T-cell (primary cell): Measurements from ENCODE around the gene USH2A. TPM values are rescaled to one million over a fixed set of nuclear protein-coding genes. Genes with fewer than 3 reads are reported as not detected.

Source experiments
- ATAC-seq, 4 experiments: fragments of 200-7000 bp in 3 of 4; fragments of 150-1000 bp in 1 of 4; cut with Tn5 transposase; replicated peaks in 1 of 4; 1 replicate in 3 of 4; 2 replicates in 1 of 4; pipeline ENCODE4 v1.10.0; 2021; ENCODE audit warnings: moderate library complexity in 3 of 4, mild to moderate bottlenecking in 2 of 4, moderate number of reproducible peaks in 1 of 4
- CTCF ChIA-PET, 2 donors: fragments of 300-600 bp; sonication (Branson Sonifier 250); formaldehyde crosslinking; loops; one replicate each; lab custom pipeline; 2022; ENCODE audit warnings: antibody characterized with exemption in 2 of 2; lab: Charles Lee
- POLR2A ChIA-PET, 2 donors: fragments of 300-600 bp; sonication (Branson Sonifier 250); formaldehyde crosslinking; loops; one replicate each; lab custom pipeline; 2022; ENCODE audit warnings: antibody characterized with exemption in 2 of 2; lab: Charles Lee
- DNase-seq, 35 experiments: peaks; one replicate each; pipeline versions ENCODE4 v3.0.0 to v3.0.0-alpha.2; 2013 to 2023
- H3K27ac ChIP-seq: one replicate; pipeline ENCODE4 v1.5.1; 2013; ENCODE audit warnings: low read length
- H3K27me3 ChIP-seq, 2 experiments: replicated peaks in 1 of 2; 1 replicate in 1 of 2; 2 replicates in 1 of 2; pipeline versions ENCODE4 v1.6.1 to v1.7.0; 2013; ENCODE audit warnings: low read length in 1 of 2, mixed read lengths in 1 of 2; ENCODE audit not compliant: control insufficient read depth in 2 of 2, insufficient read depth in 2 of 2; ENCODE audit errors: extremely low read depth in 1 of 2
- H3K36me3 ChIP-seq, 2 donors: 1 replicate in 1 of 2; 2 replicates in 1 of 2; pipeline versions ENCODE4 v1.6.1 to v1.7.0; 2013; ENCODE audit warnings: low read length in 1 of 2; ENCODE audit not compliant: control insufficient read depth in 2 of 2, insufficient read depth in 1 of 2; ENCODE audit errors: extremely low read depth in 1 of 2
- H3K4me1 ChIP-seq, 2 experiments: 1 replicate in 1 of 2; 2 replicates in 1 of 2; pipeline versions ENCODE4 v1.6.1 to v1.7.0; 2013; ENCODE audit warnings: low read length in 2 of 2, mixed read lengths in 1 of 2; ENCODE audit not compliant: insufficient read depth in 2 of 2, control insufficient read depth in 1 of 2; ENCODE audit errors: extremely low read depth in 1 of 2
- H3K4me3 ChIP-seq, 2 donors: 1 replicate in 1 of 2; 2 replicates in 1 of 2; pipeline versions ENCODE4 v1.5.1 to v1.7.0; 2013; ENCODE audit warnings: mild to moderate bottlenecking in 2 of 2, low read length in 1 of 2, moderate library complexity in 1 of 2; ENCODE audit not compliant: control insufficient read depth in 1 of 2; ENCODE audit errors: extremely low read depth in 1 of 2
- H3K9me3 ChIP-seq: 2 replicates; pipeline ENCODE4 v1.7.0; 2013
- H3K27ac Mint-ChIP-seq, 2 donors: one replicate each; pipeline ENCODE4 v1.8.0; 2020 to 2021; ENCODE audit warnings: mild to moderate bottlenecking in 2 of 2, mixed read lengths in 2 of 2
- H3K27me3 Mint-ChIP-seq, 2 donors: one replicate each; pipeline ENCODE4 v1.8.0; 2021 to 2022; ENCODE audit warnings: mixed read lengths in 2 of 2
- H3K36me3 Mint-ChIP-seq: one replicate; pipeline ENCODE4 v1.8.0; 2021; ENCODE audit warnings: mixed read lengths
- H3K4me1 Mint-ChIP-seq, 3 donors: one replicate each; pipeline ENCODE4 v1.8.0; 2020 to 2022; ENCODE audit warnings: mixed read lengths in 3 of 3, mild to moderate bottlenecking in 1 of 3
- H3K4me3 Mint-ChIP-seq, 3 donors: one replicate each; pipeline ENCODE4 v1.8.0; 2020 to 2022; ENCODE audit warnings: mild to moderate bottlenecking in 3 of 3, mixed read lengths in 3 of 3, moderate library complexity in 3 of 3
- H3K9me3 Mint-ChIP-seq, 3 donors: one replicate each; pipeline ENCODE4 v1.8.0; 2020 to 2022; ENCODE audit warnings: mixed read lengths in 3 of 3
- WGBS: methylation state at CpG from one replicate; pipeline ENCODE4 v1.1.5; 2013; ENCODE audit warnings: missing lambda C conversion rate; ENCODE audit not compliant: insufficient coverage; 5-methylcytosine and 5-hydroxymethylcytosine counted together
- total RNA-seq, 35 experiments: library from RNA in 6 of 35; stranded (reverse) in 6 of 35; fragments of 120-200 nt in 1 of 35; gene quantifications; one replicate each; pipeline versions ENCODE4 v1.2.1 to v1.2.4 and lab custom pipeline; 2013 to 2026

USH2A gene
- total RNA-seq, 5 donors from 2014 or later (not counting 1 experiment from before 2014, with no cell fraction given) = not detected

DNA sequence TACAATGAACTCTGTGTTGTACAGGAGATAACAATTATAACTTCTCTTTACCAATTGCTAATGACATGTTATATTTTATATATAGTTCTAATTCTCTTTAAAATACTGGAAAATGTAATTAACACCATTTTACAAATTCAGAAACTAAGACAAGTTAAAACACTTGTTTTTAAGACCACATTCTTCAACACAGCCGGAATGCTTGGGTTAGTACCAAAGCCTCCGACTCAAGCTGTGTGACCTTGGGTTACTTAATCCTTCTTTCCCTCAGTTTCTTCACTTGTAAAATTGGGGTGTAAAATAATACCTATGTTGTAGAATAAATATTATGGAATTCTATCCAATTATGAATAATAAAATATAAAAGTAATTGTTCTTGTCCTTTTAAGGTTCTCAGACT is 378.7 kb downstream of the USH2A start:
- H3K27me3 Mint-ChIP-seq = no peaks in the 10 kb centered on the region
- Histone ChIP-seq H3K4me1 (no peaks in the 10 kb centered on the region), H3K9me3 (no peaks in the 10 kb centered on the region), H3K27ac (no peak overlapping the region), H3K4me3 (no peak overlapping the region), H3K36me3 (no peaks in the 10 kb centered on the region), H3K27me3 (no peaks in the 10 kb centered on the region)
- no peaks in the 10 kb centered on the region for H3K36me3 Mint-ChIP-seq
- H3K9me3 Mint-ChIP-seq = peaks cover 8 to 16% (median 12%) of the 10 kb centered on the region in 3 donors
- H3K27ac Mint-ChIP-seq = no peak overlapping the region
- H3K4me3 Mint-ChIP-seq = no peak overlapping the region
- ChIA-PET CTCF (no interaction called here), POLR2A (no interaction called here)
- WGBS = no CpG with 5 or more reads among the region's 2 CpGs
- ATAC-seq = no peak
- H3K4me1 Mint-ChIP-seq = no peaks in the 10 kb centered on the region
- DNase-seq = no peak

GRCh38 chr1:216034506-216034905 is 388.7 kb downstream of the USH2A start:
- WGBS = no CpG with 5 or more reads among the region's 3 CpGs
- H3K9me3 ChIP-seq = no peaks in the 10 kb centered on the region
- Mint-ChIP-seq H3K4me3 (no peak overlapping the region), H3K9me3 (peaks cover 9 to 16% (median 15%) of the 10 kb centered on the region in 3 donors), H3K27ac (no peak overlapping the region), H3K4me1 (no peaks in the 10 kb centered on the region), H3K36me3 (no peaks in the 10 kb centered on the region), H3K27me3 (no peaks in the 10 kb centered on the region)
- H3K27ac ChIP-seq = no peak overlapping the region
- POLR2A ChIA-PET = no interaction called here
- H3K4me1 ChIP-seq = no peaks in the 10 kb centered on the region
- CTCF ChIA-PET = no interaction called here
- H3K27me3 ChIP-seq = no peaks in the 10 kb centered on the region
- ATAC-seq (no peak), DNase-seq (no peak)
- no peak overlapping the region for H3K4me3 ChIP-seq
- no peaks in the 10 kb centered on the region for H3K36me3 ChIP-seq

- ATAC-seq = no peak
- Mint-ChIP-seq H3K36me3 (no peaks in the 10 kb centered on the region), H3K4me1 (no peaks in the 10 kb centered on the region), H3K4me3 (no peak overlapping the region), H3K9me3 (peaks cover 9 to 14% (median 13%) of the 10 kb centered on the region in 3 donors), H3K27me3 (no peaks in the 10 kb centered on the region), H3K27ac (no peak overlapping the region)
- ChIA-PET POLR2A (no interaction called here), CTCF (no interaction called here)
- Histone ChIP-seq H3K36me3 (no peaks in the 10 kb centered on the region), H3K4me1 (no peaks in the 10 kb centered on the region), H3K9me3 (no peaks in the 10 kb centered on the region), H3K4me3 (no peak overlapping the region), H3K27ac (no peak overlapping the region), H3K27me3 (no peaks in the 10 kb centered on the region)
- no peak for DNase-seq
Measured at GRCh38 chr1:216032961-216033614, 390.2 kb downstream of the USH2A start.

- no peaks in the 10 kb centered on the region for H3K4me1 Mint-ChIP-seq
- Histone ChIP-seq H3K27me3 (no peaks in the 10 kb centered on the region), H3K4me3 (no peak overlapping the region), H3K27ac (no peak overlapping the region), H3K4me1 (no peaks in the 10 kb centered on the region), H3K36me3 (no peaks in the 10 kb centered on the region), H3K9me3 (no peaks in the 10 kb centered on the region)
- CTCF ChIA-PET = no interaction called here
- no peaks in the 10 kb centered on the region for H3K27me3 Mint-ChIP-seq
- H3K4me3 Mint-ChIP-seq = no peak overlapping the region
- no peak overlapping the region for H3K27ac Mint-ChIP-seq
- peaks cover 8 to 9% (median 9%) of the 10 kb centered on the region in 3 donors for H3K9me3 Mint-ChIP-seq
- POLR2A ChIA-PET = no interaction called here
- DNase-seq (no peak), ATAC-seq (no peak)
- H3K36me3 Mint-ChIP-seq = no peaks in the 10 kb centered on the region
- 86% methylated on average over 1 of the region's 1 CpG for WGBS
Measured at GRCh38 chr1:216032284-216032683, 391.0 kb downstream of the USH2A start.

- Histone ChIP-seq H3K27ac (no peak overlapping the region), H3K4me1 (no peaks in the 10 kb centered on the region), H3K4me3 (no peak overlapping the region), H3K27me3 (no peaks in the 10 kb centered on the region), H3K9me3 (no peaks in the 10 kb centered on the region), H3K36me3 (no peaks in the 10 kb centered on the region)
- ChIA-PET CTCF (no interaction called here), POLR2A (no interaction called here)
- Mint-ChIP-seq H3K27ac (no peak overlapping the region), H3K4me1 (no peaks in the 10 kb centered on the region), H3K36me3 (no peaks in the 10 kb centered on the region), H3K9me3 (peaks cover 4 to 13% (median 9%) of the 10 kb centered on the region in 3 donors), H3K27me3 (no peaks in the 10 kb centered on the region), H3K4me3 (no peak overlapping the region)
- ATAC-seq (no peak), DNase-seq (no peak)
- WGBS = no CpG with 5 or more reads among the region's 1 CpG
Measured at GRCh38 chr1:216028631-216029030, 394.6 kb downstream of the USH2A start.

- POLR2A ChIA-PET = no interaction called here
- Mint-ChIP-seq H3K36me3 (no peaks in the 10 kb centered on the region), H3K4me3 (no peak overlapping the region), H3K27ac (no peak overlapping the region), H3K4me1 (no peaks in the 10 kb centered on the region), H3K27me3 (no peaks in the 10 kb centered on the region), H3K9me3 (peaks cover 3 to 20% (median 13%) of the 10 kb centered on the region in 3 donors)
- CTCF ChIA-PET = no interaction called here
- ATAC-seq (no peak), DNase-seq (no peak)
- H3K4me3 ChIP-seq = no peak overlapping the region
- WGBS = no CpG with 5 or more reads among the region's 2 CpGs
- H3K4me1 ChIP-seq = no peaks in the 10 kb centered on the region
- no peaks in the 10 kb centered on the region for H3K27me3 ChIP-seq
- H3K27ac ChIP-seq = no peak overlapping the region
- H3K9me3 ChIP-seq = no peaks in the 10 kb centered on the region
- H3K36me3 ChIP-seq = no peaks in the 10 kb centered on the region
Measured at GRCh38 chr1:216024546-216024945, 398.7 kb downstream of the USH2A start.
